Measurements from ENCODE around the gene RNF207. TPM values are rescaled to one million over a fixed set of nuclear protein-coding genes. Genes with fewer than 3 reads are reported as not detected.

The RNF207 gene
- total RNA-seq, 1 donor from 2014 or later = 108 TPM

DNA sequence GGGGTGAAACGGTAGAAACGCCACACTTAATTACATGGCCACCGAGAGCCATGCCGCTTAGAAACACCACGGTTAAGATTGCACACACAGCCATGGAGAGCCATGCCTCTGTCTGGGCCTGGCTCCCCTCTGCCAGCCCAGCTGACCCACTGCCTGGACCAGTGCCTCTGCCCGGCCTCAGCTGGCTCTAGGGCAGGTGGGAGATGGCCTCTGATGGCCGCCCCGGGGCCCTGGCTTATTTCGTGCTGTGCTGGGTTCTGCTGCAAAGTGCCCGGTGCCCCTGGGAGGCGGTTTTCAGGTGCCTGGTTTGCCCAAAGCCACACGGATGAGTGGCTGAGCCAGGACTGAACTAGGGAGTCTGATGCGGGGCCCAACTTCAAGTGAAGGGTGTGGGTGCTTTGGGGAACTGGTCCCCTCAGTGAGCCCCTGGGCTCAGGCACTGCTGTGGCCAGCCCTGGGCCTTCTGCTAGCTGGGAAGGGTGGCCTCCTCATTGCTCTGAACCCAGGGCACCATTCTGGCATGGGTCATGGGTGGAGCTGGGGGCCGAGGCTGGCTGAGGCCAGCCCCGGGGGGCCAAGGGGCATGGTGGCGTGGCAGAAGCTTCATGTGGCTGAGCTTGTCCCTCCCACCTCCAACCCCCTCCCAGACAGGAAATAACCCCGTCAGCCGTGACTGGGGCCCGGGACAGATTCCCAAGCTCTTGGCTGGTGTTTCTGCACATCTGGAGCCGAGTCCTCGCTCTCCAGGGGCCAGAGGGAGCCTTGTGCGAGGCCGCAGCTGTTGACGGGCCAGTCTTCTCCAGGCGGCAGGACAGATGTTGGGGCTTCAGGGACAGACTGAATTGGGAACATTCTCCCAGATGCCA lies 56.9 kb downstream of the RNF207 start:
- intact Hi-C loops (cut with micrococcal nuclease) = no loop called here

DNA sequence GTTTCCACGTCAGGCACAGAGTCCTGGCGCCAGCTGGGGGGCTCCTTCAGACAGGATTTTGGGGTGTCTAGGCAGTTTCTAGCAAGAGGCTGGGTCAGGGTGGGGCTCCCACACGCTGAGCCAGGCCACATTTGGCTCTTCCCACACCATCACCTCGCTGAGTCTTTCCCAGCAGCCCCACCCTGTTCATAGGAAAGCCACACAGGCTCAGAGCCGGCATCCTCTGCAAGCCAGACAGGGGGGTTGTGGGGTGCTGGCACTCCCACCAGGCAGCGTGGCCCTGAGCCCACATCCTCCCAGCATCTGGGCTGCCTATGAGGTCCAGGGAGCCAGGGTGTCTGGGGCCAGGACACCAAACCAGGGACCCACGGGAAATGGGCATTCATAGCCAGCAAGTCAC lies 57.8 kb downstream of the RNF207 start:
- intact Hi-C loops (cut with micrococcal nuclease) = no loop called here

DNA sequence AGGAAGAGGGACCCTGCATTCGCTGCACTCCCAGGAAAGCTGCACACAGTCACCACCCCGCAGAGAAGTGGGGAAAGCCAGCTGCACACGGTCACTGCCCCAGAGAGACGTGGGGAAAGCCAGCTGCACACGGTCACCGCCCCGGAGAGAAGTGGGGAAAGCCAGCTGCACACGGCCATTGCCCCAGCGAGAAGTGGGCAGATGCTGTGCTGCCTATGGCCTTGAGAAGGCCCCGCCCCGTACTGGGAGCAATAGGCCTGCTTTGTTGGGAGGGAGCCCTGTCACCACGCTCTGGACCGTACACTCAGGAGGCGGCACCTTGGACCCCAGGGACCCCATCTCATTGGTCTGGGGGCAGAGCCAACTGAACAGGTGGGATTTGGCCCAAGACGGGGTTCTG lies 59.2 kb downstream of the RNF207 start:
- intact Hi-C loops (cut with micrococcal nuclease) = no loop called here

DNA sequence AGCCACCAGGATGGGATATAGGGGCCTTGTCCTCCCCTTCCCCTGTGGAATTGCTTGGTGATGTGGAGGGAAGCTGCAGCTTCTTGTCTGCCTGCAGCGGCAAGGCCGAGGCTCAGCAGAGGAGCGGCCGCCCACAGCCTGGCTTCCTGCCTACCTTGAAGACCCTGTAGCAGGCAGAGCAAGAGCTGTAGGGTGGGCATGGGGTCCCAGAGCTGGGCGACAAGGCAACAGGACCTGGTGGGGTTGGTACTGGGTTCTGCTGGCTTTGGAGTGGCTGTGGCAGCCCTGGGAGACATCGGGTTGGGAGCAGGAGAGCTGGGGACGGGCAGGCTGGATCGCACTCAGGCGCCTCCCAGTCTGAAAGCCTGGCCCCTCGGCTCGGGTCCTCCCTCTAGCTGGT lies 60.7 kb downstream of the RNF207 start:
- intact Hi-C loops (cut with micrococcal nuclease) = no loop called here

DNA sequence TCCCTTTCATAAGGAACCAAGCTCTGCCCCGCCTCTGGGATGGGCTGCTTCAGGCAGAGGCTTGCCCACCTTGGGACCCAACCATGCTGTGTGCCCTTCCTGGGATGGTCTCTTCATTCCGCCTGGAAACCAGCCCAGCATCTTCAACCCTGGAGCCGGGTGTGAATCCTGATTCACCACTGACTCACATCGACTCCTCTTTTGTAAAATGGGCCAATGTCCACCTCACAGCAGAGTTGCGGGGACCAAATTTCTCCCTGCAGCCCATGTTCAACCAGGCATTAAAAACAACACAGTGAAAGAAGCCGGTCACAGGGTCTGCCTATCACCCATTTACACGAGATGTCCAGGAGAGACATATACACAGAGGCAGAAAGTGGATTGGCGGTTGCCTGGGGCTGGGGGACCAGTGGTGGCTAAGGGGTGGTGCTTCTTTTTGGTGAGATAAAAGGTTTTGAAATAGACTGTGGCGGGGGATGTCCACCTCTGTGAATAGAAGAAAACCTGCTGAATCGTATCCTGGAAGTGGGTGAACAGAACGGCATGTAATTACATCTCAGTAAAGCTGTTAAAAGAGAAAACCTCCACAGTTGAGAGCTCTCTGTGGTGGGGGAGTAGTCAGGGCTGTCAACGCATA lies 61.9 kb downstream of the RNF207 start:
- intact Hi-C loops (cut with micrococcal nuclease) = no loop called here

DNA sequence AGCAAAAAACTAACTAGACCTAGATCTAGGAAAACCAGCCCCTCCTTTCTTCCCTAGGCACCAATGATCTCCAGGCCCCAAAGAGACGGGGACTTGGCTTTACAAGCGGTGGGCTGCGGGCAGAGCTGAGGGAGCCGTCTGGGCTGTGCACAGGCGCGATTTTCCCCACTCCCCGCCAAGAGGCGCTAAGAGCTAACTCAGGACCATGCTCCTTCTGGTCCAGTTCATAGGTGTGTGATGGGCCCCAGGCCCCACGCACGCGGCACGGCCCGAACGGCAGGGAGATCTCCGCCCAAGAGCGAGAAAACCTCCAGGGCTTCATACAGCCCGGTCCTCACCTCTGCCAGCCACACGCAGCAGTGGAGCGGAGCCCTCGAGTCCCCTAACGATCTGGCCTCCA lies 62.5 kb downstream of the RNF207 start:
- intact Hi-C loops (cut with micrococcal nuclease) = no loop called here

DNA sequence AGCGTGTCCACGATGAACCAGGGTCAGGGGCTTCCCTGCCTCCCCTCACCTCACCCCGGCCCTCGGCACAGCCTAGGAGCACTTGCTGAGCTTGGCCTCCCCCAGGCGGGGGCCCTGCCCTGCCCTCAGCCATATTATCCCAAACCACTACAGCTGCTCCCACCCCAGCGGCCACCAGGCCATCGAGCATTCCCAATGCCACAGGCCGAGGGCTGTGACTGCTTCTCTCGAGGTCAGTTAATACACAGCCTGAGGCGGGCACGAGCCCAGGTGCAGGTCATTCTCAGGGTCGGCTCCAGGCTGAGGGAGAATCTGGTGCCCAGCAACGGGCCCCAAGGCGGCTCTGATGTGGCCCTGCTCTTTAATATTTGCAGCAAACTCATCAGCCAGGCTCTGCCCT lies 63.4 kb downstream of the RNF207 start:
- intact Hi-C loops (cut with micrococcal nuclease) = no loop called here

DNA sequence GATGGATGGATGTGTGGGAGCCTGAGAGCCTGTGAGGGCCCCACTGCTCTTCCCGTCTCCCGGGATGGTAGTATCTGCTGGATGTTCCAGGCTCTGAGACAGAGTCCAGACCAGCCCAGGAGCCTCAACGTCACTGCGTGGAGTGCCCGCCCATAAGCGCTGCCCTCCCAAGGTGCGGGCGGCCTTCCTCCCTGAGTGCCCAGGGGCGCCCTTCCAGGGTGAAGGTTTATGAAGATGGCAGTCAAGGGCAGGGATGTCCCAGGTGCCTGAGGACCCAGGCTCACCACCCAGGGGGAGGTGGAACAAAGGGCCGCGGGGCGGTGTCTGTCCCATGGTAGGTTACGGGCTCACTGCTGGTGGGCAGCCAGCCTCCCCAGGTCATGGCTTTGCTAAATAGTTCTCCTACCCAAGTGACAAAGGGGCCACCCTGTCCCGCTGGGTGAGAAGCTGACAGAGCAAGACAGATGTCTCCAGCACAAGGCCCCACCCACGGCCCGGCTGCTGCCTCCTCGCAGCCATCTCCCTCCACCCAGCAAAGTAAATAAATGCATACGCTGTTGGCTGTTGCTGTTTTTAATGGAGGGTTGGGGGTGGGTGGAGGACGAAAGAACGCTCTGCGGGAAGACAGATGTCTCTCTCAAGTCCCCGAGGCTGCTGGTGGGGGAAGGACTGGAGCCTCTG lies 63.9 kb downstream of the RNF207 start:
- intact Hi-C loops (cut with micrococcal nuclease) = no loop called here

DNA sequence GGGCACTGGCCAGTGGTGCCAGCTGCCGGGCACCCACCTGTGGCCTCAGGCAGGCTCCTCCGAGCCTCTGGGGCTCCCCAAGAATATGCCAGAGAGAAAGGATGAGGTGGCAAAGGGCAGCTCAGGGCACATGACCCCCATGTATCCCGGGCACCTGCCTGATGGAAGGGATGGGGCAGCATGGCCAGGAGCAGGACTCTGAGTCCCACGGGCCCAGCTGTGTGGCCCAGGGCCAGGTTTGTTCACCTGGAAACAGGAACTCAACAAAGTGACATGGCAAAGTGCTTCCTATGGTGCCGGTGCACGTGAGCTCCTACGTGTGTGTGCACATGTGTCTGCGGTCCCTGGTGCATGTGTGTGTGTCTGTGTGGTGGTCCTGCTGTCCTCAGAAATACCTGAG lies 64.5 kb downstream of the RNF207 start:
- intact Hi-C loops (cut with micrococcal nuclease) = no loop called here

Other genes starting within 250 kb of the RNF207 start
- gene NPHP4, start 213.7 kb upstream of the RNF207 start, total RNA-seq = 18.0 and 19.5 TPM in 2 replicates
- gene KCNAB2, start 160.2 kb upstream of the RNF207 start, total RNA-seq = 289 and 295 TPM in 2 replicates
- gene CHD5, start 25.8 kb upstream of the RNF207 start, total RNA-seq = 2.3 TPM in 2 replicates
- 318 and 345 TPM in 2 replicates for gene RPL22, start 6.5 kb upstream of the RNF207 start, total RNA-seq
- 53.7 and 55.0 TPM in 2 replicates for gene ICMT, start 29.8 kb downstream of the RNF207 start, total RNA-seq
- not detected in 2 replicates for gene HES3, start 38.1 kb downstream of the RNF207 start, total RNA-seq
- gene GPR153, start 55.0 kb downstream of the RNF207 start, total RNA-seq = 2.6 and 3.1 TPM in 2 replicates
- 72.3 and 76.9 TPM in 2 replicates for gene ACOT7, start 187.6 kb downstream of the RNF207 start, total RNA-seq
- gene HES2, start 213.8 kb downstream of the RNF207 start, total RNA-seq = 0.63 and 1.1 TPM in 2 replicates
- gene ESPN, start 218.7 kb downstream of the RNF207 start, total RNA-seq = 1.1 TPM in 2 replicates

All from T-helper 1 cell treated with Interleukin-12 subunit alpha and Interleukin-12 subunit beta and Interleukin-4 antibody, amounts not matched to agents 30 ng/mL and 1 ng/mL, for 36 hours (primary cell).